HUES6 (cell line): ENCODE measurements around the gene UBQLN3.

Source experiments
- H3K27ac ChIP-seq: 2 replicates; pipeline ENCODE4 v1.7.0; 2013; ENCODE audit warnings: low read depth, mild to moderate bottlenecking, low read length, inconsistent platforms
- H3K27me3 ChIP-seq: 2 replicates; pipeline ENCODE4 v1.6.1; 2013; ENCODE audit warnings: low read length; ENCODE audit not compliant: control insufficient read depth, insufficient read depth
- H3K36me3 ChIP-seq: 2 replicates; pipeline ENCODE4 v1.6.1; 2013; ENCODE audit warnings: low read length; ENCODE audit not compliant: control insufficient read depth, insufficient read depth
- H3K4me1 ChIP-seq: 2 replicates; pipeline ENCODE4 v1.6.1; 2013; ENCODE audit warnings: low read length; ENCODE audit not compliant: control insufficient read depth, insufficient read depth
- H3K4me3 ChIP-seq: 2 replicates; pipeline ENCODE4 v1.5.1; 2013; ENCODE audit warnings: low read depth, low read length
- H3K9ac ChIP-seq: one replicate; pipeline ENCODE4 v1.6.1; 2013; ENCODE audit warnings: mild to moderate bottlenecking, low read length
- H3K9me3 ChIP-seq: 2 replicates; pipeline ENCODE4 v1.6.1; 2013; ENCODE audit warnings: low read depth, low read length; ENCODE audit not compliant: control insufficient read depth, insufficient read depth

The UBQLN3 gene

GRCh38 chr11:5531053-5531831 is 21.5 kb upstream of the UBQLN3 start:
- no peak overlapping the region for H3K4me3 ChIP-seq
- H3K27ac ChIP-seq, result no peak overlapping the region

GRCh38 chr11:5528495-5528894 is 18.7 kb upstream of the UBQLN3 start:
- H3K4me1 ChIP-seq, result peaks cover 10% of the 10 kb centered on the region; the same call in 1 of the 2 replicates
- H3K9me3 ChIP-seq, result no peaks in the 10 kb centered on the region
- no peaks in the 10 kb centered on the region for H3K36me3 ChIP-seq
- H3K27ac ChIP-seq, result no peak overlapping the region
- H3K27me3 ChIP-seq, result no peaks in the 10 kb centered on the region; the same call in none of the 2 replicates
- no peak overlapping the region for H3K4me3 ChIP-seq
- H3K9ac ChIP-seq, result no peak overlapping the region

More at GRCh38 chr11:5531053-5531831, 21.5 kb upstream of the UBQLN3 start:
- no peaks in the 10 kb centered on the region for H3K36me3 ChIP-seq
- no peaks in the 10 kb centered on the region; the same call in 1 of the 2 replicates for H3K27me3 ChIP-seq
- H3K9me3 ChIP-seq, result no peaks in the 10 kb centered on the region
- H3K9ac ChIP-seq, result no peak overlapping the region
- H3K4me1 ChIP-seq, result no peaks in the 10 kb centered on the region

GRCh38 chr11:5527716-5528115 is 18.0 kb upstream of the UBQLN3 start:
- H3K4me3 ChIP-seq, result no peak overlapping the region
- no peaks in the 10 kb centered on the region for H3K9me3 ChIP-seq
- H3K9ac ChIP-seq, result no peak overlapping the region
- H3K4me1 ChIP-seq, result peaks cover 10% of the 10 kb centered on the region; the same call in 1 of the 2 replicates
- H3K27me3 ChIP-seq, result peaks cover 4% of the 10 kb centered on the region
- no peak overlapping the region for H3K27ac ChIP-seq
- no peaks in the 10 kb centered on the region for H3K36me3 ChIP-seq

- H3K9me3 ChIP-seq, result no peaks in the 10 kb centered on the region
- peaks cover 4% of the 10 kb centered on the region for H3K27me3 ChIP-seq
- no peak overlapping the region for H3K9ac ChIP-seq
- H3K4me1 ChIP-seq, result peaks cover 10% of the 10 kb centered on the region; the same call in 1 of the 2 replicates
- H3K36me3 ChIP-seq, result no peaks in the 10 kb centered on the region
- H3K4me3 ChIP-seq, result no peak overlapping the region
- H3K27ac ChIP-seq, result no peak overlapping the region
Measured at GRCh38 chr11:5524756-5525155, 15.0 kb upstream of the UBQLN3 start.

- Histone ChIP-seq H3K27ac (no peak overlapping the region), H3K4me3 (no peak overlapping the region), H3K27me3 (peaks cover 4% of the 10 kb centered on the region; the same call in 1 of the 2 replicates), H3K36me3 (no peaks in the 10 kb centered on the region), H3K4me1 (peaks cover 10% of the 10 kb centered on the region; the same call in 1 of the 2 replicates), H3K9ac (no peak overlapping the region), H3K9me3 (no peaks in the 10 kb centered on the region)
Measured at GRCh38 chr11:5522308-5522707, 12.6 kb upstream of the UBQLN3 start.

- peaks cover 10% of the 10 kb centered on the region; the same call in 1 of the 2 replicates for H3K4me1 ChIP-seq
- H3K36me3 ChIP-seq, result no peaks in the 10 kb centered on the region
- H3K27ac ChIP-seq, result no peak overlapping the region
- H3K9me3 ChIP-seq, result no peaks in the 10 kb centered on the region
- no peak overlapping the region for H3K9ac ChIP-seq
- H3K27me3 ChIP-seq, result peaks cover 4% of the 10 kb centered on the region; the same call in 1 of the 2 replicates
- no peak overlapping the region for H3K4me3 ChIP-seq
Measured at GRCh38 chr11:5521540-5521939, 11.8 kb upstream of the UBQLN3 start.

- no peak within 1 kb of the TSS for H3K4me3 ChIP-seq
- no peaks in the 10 kb centered on the region for H3K9me3 ChIP-seq
- H3K36me3 ChIP-seq, result no peaks in the 10 kb centered on the region
- H3K27ac ChIP-seq, result no peak within 1 kb of the TSS
- H3K27me3 ChIP-seq, result no peaks in the 10 kb centered on the region
- no peaks in the 10 kb centered on the region for H3K4me1 ChIP-seq
- H3K9ac ChIP-seq, result no peak within 1 kb of the TSS
Measured at GRCh38 chr11:5516599-5516998, 6.8 kb upstream of the UBQLN3 start, which contains the start of gene UBQLNL. Gene UBQLNL, minus strand, starts transcription at chr11:5516699. Its CDS starts 258 bp downstream, at chr11:5516441.

- Histone ChIP-seq H3K27ac (no peak overlapping the region), H3K9me3 (no peaks in the 10 kb centered on the region), H3K4me1 (no peaks in the 10 kb centered on the region), H3K36me3 (no peaks in the 10 kb centered on the region), H3K4me3 (no peak overlapping the region), H3K9ac (no peak overlapping the region), H3K27me3 (no peaks in the 10 kb centered on the region)
Measured at GRCh38 chr11:5514841-5515240, 5.1 kb upstream of the UBQLN3 start.

GRCh38 chr11:5508605-5509004 is 1.2 kb downstream of the UBQLN3 start:
- H3K36me3 ChIP-seq, result no peaks in the 10 kb centered on the region
- H3K9ac ChIP-seq, result no peak overlapping the region
- H3K9me3 ChIP-seq, result no peaks in the 10 kb centered on the region
- H3K27ac ChIP-seq, result no peak overlapping the region
- no peaks in the 10 kb centered on the region for H3K27me3 ChIP-seq
- no peaks in the 10 kb centered on the region for H3K4me1 ChIP-seq
- no peak overlapping the region for H3K4me3 ChIP-seq

GRCh38 chr11:5507933-5508305 is 1.8 kb downstream of the UBQLN3 start:
- Histone ChIP-seq H3K4me1 (no peaks in the 10 kb centered on the region), H3K4me3 (no peak overlapping the region), H3K9ac (no peak overlapping the region), H3K27me3 (no peaks in the 10 kb centered on the region), H3K36me3 (no peaks in the 10 kb centered on the region), H3K27ac (no peak overlapping the region), H3K9me3 (no peaks in the 10 kb centered on the region)

GRCh38 chr11:5507177-5507932 is 2.4 kb downstream of the UBQLN3 start:
- Histone ChIP-seq H3K4me1 (no peaks in the 10 kb centered on the region), H3K27me3 (no peaks in the 10 kb centered on the region), H3K9ac (no peak overlapping the region), H3K9me3 (no peaks in the 10 kb centered on the region), H3K36me3 (no peaks in the 10 kb centered on the region), H3K27ac (no peak overlapping the region), H3K4me3 (no peak overlapping the region)
